Measurements from ENCODE around the gene SPTSSA. TPM values are rescaled to one million over a fixed set of nuclear protein-coding genes. Genes with fewer than 3 reads are reported as not detected.
"Not testable (repeated sequence)": the region's sequence is repeated elsewhere in the genome, so short reads cannot be mapped to it uniquely, and the experiment has no call there.

SPTSSA gene
- total RNA-seq, 1 donor from 2014 or later = 18.9 TPM

DNA sequence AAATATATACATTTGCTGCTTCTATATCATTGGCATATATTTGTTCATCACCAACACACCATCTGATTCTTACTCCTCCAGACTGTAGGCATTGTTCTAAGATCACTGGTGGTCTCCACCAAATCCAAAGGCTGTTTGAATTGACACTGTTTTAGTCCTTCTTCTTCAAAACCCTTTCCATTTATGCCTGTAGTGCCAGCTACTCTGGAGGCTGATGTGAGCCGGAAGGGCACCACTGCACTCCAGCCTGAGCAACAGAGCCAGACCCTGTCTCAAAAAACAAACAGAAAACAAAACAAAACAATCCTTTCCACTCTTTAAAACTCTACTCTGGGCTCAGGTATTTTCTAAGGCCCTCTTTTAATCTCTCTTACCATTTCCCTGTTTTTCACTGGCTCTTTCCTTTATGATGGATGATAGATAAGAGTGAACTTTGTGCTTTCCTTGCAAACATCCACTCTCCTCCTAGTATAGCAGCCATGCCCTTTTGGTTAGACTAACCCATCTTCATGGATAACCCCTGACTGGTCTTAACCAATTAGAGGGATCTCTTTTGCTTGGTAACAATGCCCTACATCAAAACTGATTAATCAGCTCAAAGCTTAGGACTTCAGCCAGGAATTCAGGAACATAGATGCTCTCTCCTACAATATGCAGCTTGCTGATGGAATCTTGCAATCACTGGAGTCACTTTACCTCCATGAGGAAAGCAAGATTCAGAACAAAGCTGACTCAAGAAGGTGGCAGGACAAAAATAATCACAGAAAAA, 24.9 kb downstream of the SPTSSA start:
- Mint-ChIP-seq H3K9me3 (no peaks in the 10 kb centered on the region), H3K4me3 (no peak overlapping the region), H3K27ac (no peak overlapping the region), H3K36me3 (ENCODE audit: low read depth) (peaks cover 5% of the 10 kb centered on the region), H3K4me1 (ENCODE audit: low read depth) (peaks cover 6% of the 10 kb centered on the region), H3K27me3 (ENCODE audit: insufficient read depth) (no peaks in the 10 kb centered on the region)
- intact Hi-C loops (cut with micrococcal nuclease) = no loop called here
- DNase-seq (ENCODE audit: low spot score) = no peak

DNA sequence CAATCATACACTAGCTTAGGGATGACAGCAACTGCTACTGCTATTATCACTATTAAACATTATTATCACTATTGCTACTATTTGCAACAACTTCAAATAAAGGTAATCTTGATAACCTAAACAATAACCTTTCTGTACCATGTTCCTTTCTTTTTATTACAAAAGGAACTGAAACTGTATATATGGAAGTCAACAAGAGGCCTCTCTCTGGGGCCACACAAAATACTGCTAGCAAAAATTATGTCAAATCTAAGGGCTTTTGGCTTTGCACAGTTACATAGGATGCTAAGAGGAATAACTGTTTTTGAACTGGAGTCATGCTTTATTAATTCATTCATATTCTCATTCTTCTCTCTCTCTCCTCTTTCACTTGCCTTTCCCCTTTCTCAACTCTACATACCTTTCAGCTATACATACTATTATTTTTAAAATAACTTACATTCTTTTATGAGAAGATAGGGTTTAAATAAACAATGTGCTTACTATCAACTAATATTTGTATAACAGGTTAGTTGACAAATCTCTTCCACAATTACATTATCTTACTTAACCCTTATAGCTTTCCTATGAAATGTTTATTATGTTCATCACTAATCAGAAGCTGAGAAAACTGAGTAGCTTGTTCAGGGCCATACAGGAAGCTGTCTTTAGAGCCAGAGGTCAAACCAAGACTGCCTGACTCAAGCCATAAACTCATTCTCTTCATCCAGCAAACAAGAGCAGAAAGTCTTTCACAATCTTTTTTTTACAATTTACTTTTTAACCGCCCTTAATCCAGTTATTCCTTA, 25.7 kb downstream of the SPTSSA start:
- intact Hi-C loops (cut with micrococcal nuclease) = no loop called here

DNA sequence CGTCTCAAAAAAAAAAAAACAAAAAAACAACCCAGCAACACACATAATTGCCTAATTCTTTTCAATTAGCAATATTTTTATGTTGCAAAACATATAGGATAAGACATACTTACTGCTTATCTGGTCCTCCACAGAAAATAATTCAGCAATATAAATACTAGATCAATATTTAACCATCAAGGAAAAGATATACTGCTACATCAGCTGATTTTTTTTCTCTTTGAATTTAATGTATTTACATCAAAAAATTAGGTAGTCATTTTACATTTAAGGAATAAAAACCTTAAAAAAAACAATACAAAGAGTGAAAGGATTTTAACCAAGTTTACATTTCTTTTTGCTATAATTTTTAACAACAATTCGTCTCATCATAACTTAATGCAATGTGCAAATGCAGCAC, 28.1 kb downstream of the SPTSSA start:
- Mint-ChIP-seq H3K27me3 (ENCODE audit: insufficient read depth) (no peaks in the 10 kb centered on the region), H3K36me3 (ENCODE audit: low read depth) (peaks cover 3% of the 10 kb centered on the region), H3K27ac (no peak overlapping the region), H3K9me3 (no peaks in the 10 kb centered on the region), H3K4me3 (no peak overlapping the region), H3K4me1 (ENCODE audit: low read depth) (peaks cover 6% of the 10 kb centered on the region)
- no peak for DNase-seq (ENCODE audit: low spot score)
- intact Hi-C loops (cut with micrococcal nuclease) = no loop called here

More for the DNA sequence above, 25.7 kb downstream of the SPTSSA start:
- no peak overlapping the region for H3K4me3 Mint-ChIP-seq
- no peak for DNase-seq (ENCODE audit: low spot score)
- no peaks in the 10 kb centered on the region for H3K27me3 Mint-ChIP-seq (ENCODE audit: insufficient read depth)
- peaks cover 6% of the 10 kb centered on the region for H3K4me1 Mint-ChIP-seq (ENCODE audit: low read depth)
- H3K9me3 Mint-ChIP-seq = no peaks in the 10 kb centered on the region
- peaks cover 3% of the 10 kb centered on the region for H3K36me3 Mint-ChIP-seq (ENCODE audit: low read depth)
- H3K27ac Mint-ChIP-seq = no peak overlapping the region

DNA sequence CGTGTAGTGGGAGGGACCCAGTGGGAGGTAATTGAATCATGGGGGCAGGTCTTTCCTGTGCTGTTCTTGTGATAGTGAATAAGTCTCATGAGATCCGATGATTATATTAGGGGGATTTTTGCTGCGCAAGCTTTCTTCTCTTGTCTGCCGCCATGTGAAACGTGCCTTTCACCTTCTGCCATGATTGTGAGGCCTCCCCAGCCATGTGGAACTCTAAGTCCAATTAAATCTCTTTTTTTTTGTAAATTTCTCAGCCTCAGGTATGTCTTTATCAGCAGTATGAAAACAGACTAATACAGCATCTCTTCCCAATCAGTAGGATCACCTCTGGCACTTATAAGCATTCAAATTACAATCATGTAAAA, 34.0 kb downstream of the SPTSSA start:
- H3K4me1 Mint-ChIP-seq (ENCODE audit: low read depth); H3K4me3 Mint-ChIP-seq; H3K27ac Mint-ChIP-seq; H3K27me3 Mint-ChIP-seq (ENCODE audit: insufficient read depth); DNase-seq (ENCODE audit: low spot score); intact Hi-C loops (cut with micrococcal nuclease); H3K36me3 Mint-ChIP-seq (ENCODE audit: low read depth); H3K9me3 Mint-ChIP-seq: not testable (repeated sequence)

DNA sequence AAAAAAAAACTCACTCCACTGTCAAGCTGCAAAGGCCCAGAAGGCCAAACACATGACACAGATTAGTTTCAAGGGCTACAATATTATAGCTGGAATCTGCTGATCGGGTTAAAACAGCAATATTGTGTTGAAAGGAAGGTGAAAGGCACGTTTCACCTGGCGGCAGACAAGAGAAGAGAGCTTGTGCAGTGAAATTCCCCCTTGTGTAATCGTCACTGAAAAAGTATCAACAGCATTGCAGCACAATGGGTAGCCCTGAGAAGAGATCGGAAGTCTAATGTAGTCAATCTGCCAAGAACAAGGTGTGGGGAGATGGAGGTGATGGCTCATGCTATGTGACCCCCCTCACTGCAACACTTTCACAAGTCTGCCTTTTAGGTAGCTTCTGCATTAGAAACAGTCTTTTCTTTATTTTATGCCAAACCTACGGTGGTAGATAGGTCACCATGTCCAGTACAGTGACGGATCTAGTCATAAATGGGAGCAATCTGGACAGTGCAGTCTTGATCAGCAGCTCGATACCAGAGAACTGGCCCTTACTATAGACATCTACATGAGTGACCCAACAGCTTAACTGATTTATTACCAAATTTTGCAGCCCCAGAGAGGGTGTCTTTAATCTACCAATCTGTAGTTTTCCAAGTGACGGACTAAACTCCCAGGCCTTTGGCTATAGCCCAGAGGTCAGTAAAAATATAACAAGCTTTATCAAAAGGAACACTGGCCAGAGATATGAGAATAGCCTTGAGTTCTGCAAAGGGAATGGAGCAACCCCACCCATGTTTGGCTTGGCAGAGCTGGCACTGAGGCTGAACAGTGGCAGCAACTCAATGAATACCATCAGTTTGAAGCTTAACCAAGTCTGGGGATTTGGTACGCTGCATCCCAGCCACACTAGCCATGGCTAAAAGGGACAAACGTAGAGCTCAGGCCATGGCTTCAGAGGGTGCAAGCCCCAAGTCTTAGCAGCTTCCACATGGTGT, 35.4 kb downstream of the SPTSSA start:
- Mint-ChIP-seq H3K36me3 (ENCODE audit: low read depth) (no peaks in the 10 kb centered on the region), H3K4me3 (no peak overlapping the region), H3K27ac (no peak overlapping the region), H3K9me3 (no peaks in the 10 kb centered on the region), H3K4me1 (ENCODE audit: low read depth) (no peaks in the 10 kb centered on the region), H3K27me3 (ENCODE audit: insufficient read depth) (no peaks in the 10 kb centered on the region)
- DNase-seq (ENCODE audit: low spot score) = no peak
- intact Hi-C loops (cut with micrococcal nuclease) = no loop called here

DNA sequence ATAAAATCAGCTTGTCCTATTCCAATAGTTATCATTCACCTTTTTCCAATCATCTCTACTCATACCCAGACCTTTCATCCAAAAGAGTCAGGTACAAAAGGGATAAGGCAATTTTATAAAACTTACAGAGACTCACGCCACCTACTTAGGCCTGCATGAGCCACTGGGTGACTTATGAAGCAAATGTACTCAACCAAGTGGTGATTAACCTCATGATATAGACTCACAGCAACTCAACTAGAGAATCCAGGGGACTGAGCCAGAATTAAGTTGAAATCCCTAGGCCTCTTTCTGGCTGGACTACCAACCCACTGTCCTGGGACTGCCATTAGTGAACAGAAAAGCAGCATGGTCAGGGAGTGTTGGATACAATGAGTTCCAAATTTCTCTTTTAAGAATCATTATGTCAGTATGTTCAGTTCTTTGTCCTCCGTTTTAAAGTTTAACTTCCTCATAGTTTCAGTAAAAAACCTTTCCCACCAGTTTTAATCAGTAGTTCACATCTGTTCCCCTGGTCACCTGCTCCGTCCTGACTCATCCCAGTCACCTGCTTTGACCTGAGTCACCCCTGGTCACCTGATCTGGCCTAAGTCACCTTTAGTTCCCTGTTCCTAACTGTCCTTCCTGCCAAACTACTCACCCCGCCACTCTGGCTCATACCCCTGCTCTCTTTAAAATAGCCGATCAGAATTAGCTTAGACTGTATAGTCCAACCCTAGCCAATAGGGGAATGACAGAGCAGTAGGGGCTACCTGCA, 36.8 kb downstream of the SPTSSA start:
- Mint-ChIP-seq H3K4me3 (no peak overlapping the region), H3K27me3 (ENCODE audit: insufficient read depth) (no peaks in the 10 kb centered on the region), H3K9me3 (no peaks in the 10 kb centered on the region), H3K4me1 (ENCODE audit: low read depth) (no peaks in the 10 kb centered on the region), H3K27ac (no peak overlapping the region), H3K36me3 (ENCODE audit: low read depth) (no peaks in the 10 kb centered on the region)
- DNase-seq (ENCODE audit: low spot score) = no peak
- intact Hi-C loops (cut with micrococcal nuclease) = no loop called here

DNA sequence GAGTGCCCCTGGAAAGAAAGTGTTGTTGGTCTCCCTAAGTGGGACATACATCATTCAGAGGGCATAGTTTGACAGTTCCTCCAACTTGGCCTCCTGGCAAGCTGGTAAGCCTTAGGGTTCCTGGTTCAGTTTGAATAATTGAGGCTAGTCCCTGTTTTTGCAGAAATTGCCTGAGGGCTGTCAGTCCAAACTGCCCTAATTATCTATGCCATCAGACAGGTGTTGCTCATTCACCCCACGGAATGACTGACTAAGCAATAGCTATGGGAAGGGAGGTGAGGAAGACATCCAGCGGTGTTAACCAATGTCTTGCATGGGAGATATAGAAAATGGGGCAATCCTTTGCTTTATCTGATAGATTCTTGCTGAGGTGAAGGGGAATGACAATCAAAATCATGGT, 37.6 kb downstream of the SPTSSA start:
- Mint-ChIP-seq H3K27me3 (ENCODE audit: insufficient read depth) (peaks cover 2% of the 10 kb centered on the region), H3K27ac (no peak overlapping the region), H3K4me1 (ENCODE audit: low read depth) (no peaks in the 10 kb centered on the region), H3K36me3 (ENCODE audit: low read depth) (no peaks in the 10 kb centered on the region), H3K4me3 (no peak overlapping the region), H3K9me3 (no peaks in the 10 kb centered on the region)
- intact Hi-C loops (cut with micrococcal nuclease) = no loop called here
- no peak for DNase-seq (ENCODE audit: low spot score)

DNA sequence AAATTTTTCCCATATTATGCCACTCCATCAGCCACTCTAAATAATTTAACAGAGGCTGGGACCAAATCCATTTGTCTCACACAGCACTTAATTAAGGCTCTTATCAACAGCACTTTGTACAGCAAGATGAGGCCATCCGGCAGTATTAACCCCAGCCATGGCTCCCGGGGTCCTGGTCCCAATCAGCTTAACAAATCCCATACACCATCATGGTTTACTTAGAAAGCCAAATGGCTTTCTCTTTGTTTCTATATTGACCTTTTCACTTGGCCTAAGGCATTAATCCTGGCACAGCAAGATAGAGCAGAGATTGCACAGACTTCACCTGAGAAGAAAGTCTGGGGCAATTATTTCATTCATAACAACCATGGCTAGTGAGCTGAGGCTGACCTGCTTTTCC, 38.6 kb downstream of the SPTSSA start:
- peaks cover 2% of the 10 kb centered on the region for H3K27me3 Mint-ChIP-seq (ENCODE audit: insufficient read depth)
- H3K4me3 Mint-ChIP-seq = no peak overlapping the region
- H3K27ac Mint-ChIP-seq = no peak overlapping the region
- H3K9me3 Mint-ChIP-seq = no peaks in the 10 kb centered on the region
- no peaks in the 10 kb centered on the region for H3K4me1 Mint-ChIP-seq (ENCODE audit: low read depth)
- H3K36me3 Mint-ChIP-seq (ENCODE audit: low read depth) = no peaks in the 10 kb centered on the region
- intact Hi-C loops (cut with micrococcal nuclease) = no loop called here
- no peak for DNase-seq (ENCODE audit: low spot score)

DNA sequence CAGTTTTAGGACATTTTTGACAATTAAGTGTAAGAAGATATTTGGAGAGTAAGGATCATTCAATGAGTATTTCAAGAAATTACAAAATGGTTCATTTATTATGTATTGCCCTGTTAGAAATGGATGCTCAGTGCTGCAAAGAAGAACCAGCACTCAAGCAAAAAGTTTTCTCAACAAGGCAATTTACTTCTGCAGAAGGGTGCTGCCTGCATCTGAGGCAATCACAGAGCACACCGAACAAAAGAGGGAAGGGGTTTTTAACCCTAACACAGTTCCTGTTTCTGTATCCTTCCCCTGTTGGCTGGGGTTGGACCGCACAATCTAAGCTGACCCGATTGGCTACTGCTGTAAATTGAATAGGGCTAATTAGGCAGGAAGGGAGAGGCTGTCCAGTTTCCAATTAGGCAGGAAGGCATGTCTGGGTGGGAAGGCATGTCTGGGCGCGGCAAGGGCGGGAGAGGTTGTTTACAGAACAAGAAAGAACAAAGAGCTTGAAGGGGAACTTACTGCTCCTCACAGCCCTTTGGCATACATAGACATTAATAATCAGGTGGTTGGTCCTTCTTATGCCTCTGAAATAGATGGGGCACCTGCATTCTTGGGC, 41.4 kb downstream of the SPTSSA start:
- no peak overlapping the region for H3K27ac Mint-ChIP-seq
- H3K9me3 Mint-ChIP-seq = no peaks in the 10 kb centered on the region
- intact Hi-C loops (cut with micrococcal nuclease) = no loop called here
- H3K4me1 Mint-ChIP-seq (ENCODE audit: low read depth) = no peaks in the 10 kb centered on the region
- no peaks in the 10 kb centered on the region for H3K36me3 Mint-ChIP-seq (ENCODE audit: low read depth)
- DNase-seq (ENCODE audit: low spot score) = no peak
- no peak overlapping the region for H3K4me3 Mint-ChIP-seq
- peaks cover 6% of the 10 kb centered on the region for H3K27me3 Mint-ChIP-seq (ENCODE audit: insufficient read depth)

DNA sequence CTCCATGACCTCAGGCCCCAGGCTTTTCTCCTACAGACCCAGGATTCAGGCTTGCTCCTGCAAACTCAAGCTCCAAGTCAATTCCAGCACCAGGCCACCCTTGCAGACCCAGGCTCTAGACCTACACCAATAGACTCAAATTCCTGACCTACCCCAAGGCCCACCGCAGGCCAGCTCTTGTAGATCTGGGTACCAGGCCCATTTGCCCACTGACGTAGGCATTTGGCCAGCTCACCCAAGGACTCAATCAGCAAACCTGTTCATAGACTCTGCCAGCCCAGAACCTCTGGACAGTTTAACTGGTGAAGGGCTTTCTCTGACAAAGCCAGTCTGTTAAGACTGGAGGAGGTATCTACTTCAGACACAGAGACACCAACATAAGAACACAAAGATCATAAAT, 52.3 kb downstream of the SPTSSA start:
- Mint-ChIP-seq H3K4me1 (ENCODE audit: low read depth) (no peaks in the 10 kb centered on the region), H3K36me3 (ENCODE audit: low read depth) (no peaks in the 10 kb centered on the region), H3K27me3 (ENCODE audit: insufficient read depth) (peaks cover 4% of the 10 kb centered on the region), H3K4me3 (no peak overlapping the region), H3K27ac (no peak overlapping the region), H3K9me3 (peaks cover 9% of the 10 kb centered on the region)
- DNase-seq (ENCODE audit: low spot score) = no peak
- intact Hi-C loops (cut with micrococcal nuclease) = no loop called here

DNA sequence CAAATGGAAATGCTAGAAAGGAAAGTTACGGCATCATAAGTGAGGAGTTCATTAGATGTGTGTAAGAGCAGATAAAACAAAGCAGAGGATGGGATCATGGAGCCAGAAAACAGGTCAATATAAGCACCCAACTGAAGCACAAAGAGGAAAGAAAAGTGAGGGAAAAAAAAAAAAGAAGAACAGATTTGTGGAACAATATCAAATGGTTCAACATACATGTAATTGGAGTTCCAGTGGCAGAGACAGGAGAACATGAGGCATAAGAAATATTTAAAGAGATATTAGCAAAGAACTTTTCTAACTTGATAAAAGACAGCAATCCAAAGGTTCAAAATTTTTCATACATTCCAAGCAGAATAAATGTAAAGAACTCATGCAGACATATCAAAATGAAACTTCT, 54.1 kb downstream of the SPTSSA start:
- no peaks in the 10 kb centered on the region for H3K4me1 Mint-ChIP-seq (ENCODE audit: low read depth)
- H3K9me3 Mint-ChIP-seq = peaks cover 9% of the 10 kb centered on the region
- no peak overlapping the region for H3K4me3 Mint-ChIP-seq
- H3K36me3 Mint-ChIP-seq (ENCODE audit: low read depth) = no peaks in the 10 kb centered on the region
- DNase-seq (ENCODE audit: low spot score) = no peak
- H3K27ac Mint-ChIP-seq = no peak overlapping the region
- H3K27me3 Mint-ChIP-seq (ENCODE audit: insufficient read depth) = peaks cover 6% of the 10 kb centered on the region
- intact Hi-C loops (cut with micrococcal nuclease) = no loop called here

DNA sequence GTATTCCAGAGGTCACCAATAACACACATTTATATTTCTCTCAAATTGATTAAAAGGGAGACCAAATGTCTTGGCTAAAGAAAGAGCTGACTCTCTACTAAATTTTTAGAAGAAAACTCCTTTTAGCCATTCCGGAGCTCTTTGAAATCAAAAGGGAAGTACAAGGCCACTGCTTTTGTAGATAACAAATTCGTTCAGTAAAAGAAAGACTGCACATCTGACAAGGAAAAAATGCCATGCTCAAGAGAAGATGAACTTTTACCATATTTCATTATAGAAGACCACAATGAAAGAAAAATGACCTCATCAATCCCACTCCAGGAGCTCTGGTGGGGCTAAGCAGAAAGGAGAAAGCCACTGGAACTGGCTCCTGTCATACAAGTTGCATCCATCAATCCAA, 57.6 kb downstream of the SPTSSA start:
- H3K9me3 Mint-ChIP-seq = no peaks in the 10 kb centered on the region
- no peaks in the 10 kb centered on the region for H3K36me3 Mint-ChIP-seq (ENCODE audit: low read depth)
- H3K27me3 Mint-ChIP-seq (ENCODE audit: insufficient read depth) = peaks cover 6% of the 10 kb centered on the region
- H3K27ac Mint-ChIP-seq = no peak overlapping the region
- intact Hi-C loops (cut with micrococcal nuclease) = no loop called here
- no peak overlapping the region for H3K4me3 Mint-ChIP-seq
- no peak for DNase-seq (ENCODE audit: low spot score)
- H3K4me1 Mint-ChIP-seq (ENCODE audit: low read depth) = no peaks in the 10 kb centered on the region
